Tracheal epithelial cell (primary cell): ENCODE measurements around the gene NPHP3. TPM values are rescaled to one million over a fixed set of nuclear protein-coding genes. Genes with fewer than 3 reads are reported as not detected.

ENCODE experiments used
- total RNA-seq: library from RNA; depleted of rRNA; stranded (reverse); fragments of >200 nt; gene quantifications from 2 replicates; pipeline ENCODE4 v1.2.1, GENCODE V29; 2014

NPHP3 gene
- 8.7 and 15.9 TPM in 2 replicates for total RNA-seq

GRCh38 chr3:132722165-132723023 lies at the start of gene NPHP3:
TSS of gene NPHP3 (minus strand) at chr3:132722409. CDS start at chr3:132722355, 54 bp downstream.

DNA sequence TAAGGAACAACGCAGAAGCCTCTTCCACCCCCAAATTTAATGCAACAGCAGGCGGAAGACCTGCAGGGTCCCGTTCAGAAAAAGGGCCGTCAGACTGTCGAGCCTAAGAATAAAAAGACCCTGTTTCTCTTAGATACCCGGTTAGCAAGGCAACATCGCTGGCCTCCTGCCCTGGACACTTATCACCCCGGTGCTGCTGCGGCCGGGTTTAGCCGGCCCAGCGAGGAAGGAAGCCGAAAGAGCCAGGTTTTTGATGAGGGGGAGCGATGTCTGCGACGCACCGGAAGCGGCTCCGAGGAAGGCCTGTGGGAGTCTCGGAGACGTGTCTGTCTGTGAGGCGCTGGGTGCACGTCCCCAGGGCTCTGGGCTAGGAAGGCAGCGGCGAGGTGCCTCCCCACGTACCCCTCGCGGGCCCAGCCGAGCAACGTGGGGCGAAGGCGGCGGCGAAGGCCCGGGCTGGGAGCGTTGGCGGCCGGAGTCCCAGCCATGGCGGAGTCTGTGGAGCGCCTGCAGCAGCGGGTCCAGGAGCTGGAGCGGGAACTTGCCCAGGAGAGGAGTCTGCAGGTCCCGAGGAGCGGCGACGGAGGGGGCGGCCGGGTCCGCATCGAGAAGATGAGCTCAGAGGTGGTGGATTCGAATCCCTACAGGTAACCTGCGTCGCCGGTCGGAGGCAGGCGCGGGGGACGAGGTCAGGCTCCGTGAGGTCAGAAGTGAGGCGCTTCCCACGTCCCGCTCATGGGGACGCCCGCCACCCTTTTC lies 62.0 kb downstream of the NPHP3 start, which contains the start of gene UBA5:
Gene UBA5 (plus strand): TSS at position 278 of the 759 bp plus-strand sequence. CDS start 209 bp downstream, at position 487.

DNA sequence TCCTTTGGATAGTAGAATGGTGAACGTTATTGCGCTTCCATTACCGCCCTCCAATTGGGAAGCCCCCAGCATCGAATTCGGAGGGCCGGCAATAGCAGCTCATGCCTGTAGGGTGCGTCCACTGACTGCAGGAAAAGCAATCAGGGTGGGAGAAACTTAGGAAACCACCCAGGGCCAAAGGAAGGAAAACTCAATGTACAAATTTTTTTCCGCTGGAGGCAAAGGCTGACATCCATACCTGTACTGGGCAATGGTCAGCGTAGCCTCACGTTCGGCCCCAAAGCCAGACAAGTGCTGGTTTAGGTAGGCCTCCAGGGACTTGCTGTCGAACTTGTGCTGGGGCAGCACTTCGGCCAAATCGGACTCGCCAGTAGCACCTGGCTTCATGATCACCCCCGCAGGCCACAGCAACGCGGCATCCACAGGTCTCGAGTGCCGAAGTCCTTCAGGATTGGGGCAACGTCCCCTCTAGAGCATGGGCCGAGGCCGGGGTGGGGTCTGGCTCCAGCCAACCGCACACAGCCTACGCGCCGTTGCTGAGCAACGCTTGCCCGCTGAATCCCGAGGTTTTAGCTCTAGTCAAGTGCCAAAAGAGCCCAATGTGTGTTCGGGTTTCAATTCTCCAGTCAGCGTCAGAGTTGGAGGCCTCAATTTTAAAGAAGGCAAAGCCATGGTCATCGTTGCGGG lies 62.7 kb downstream of the NPHP3 start, which contains the start of gene ACAD11:
Gene ACAD11 (minus strand): TSS at position 445 of the 687 bp plus-strand sequence. CDS start 58 bp downstream, at position 387.

Other genes with a start within 250 kb of the NPHP3 start
- 0.24 TPM in 1 of 2 replicates, not detected in the other for gene ACKR4, start 125.1 kb downstream of the NPHP3 start, total RNA-seq
- gene ACAD11, start 62.6 kb downstream of the NPHP3 start, total RNA-seq = 17.8 and 20.0 TPM in 2 replicates
- gene UBA5, start 62.1 kb downstream of the NPHP3 start, total RNA-seq = 15.9 and 19.8 TPM in 2 replicates